HL-60 (cell line): Measurements from ENCODE around the gene KRTAP12-2.

Experiments
- POLR2AphosphoS5 ChIP-seq: IDR thresholded peaks from 2 replicates; pipeline ENCODE4 v1.6.1; 2012; ENCODE audit warnings: low read depth
- REST ChIP-seq: IDR thresholded peaks from 2 replicates; pipeline ENCODE4 v1.6.1; 2012; ENCODE audit warnings: low read depth; ENCODE audit not compliant: insufficient replicate concordance
- TF ChIP-seq, protein P1 (sequence below): IDR thresholded peaks from one replicate; pipeline ENCODE4 v1.5.1; 2011; ENCODE audit warnings: low read length, control low read depth, inconsistent platforms; ENCODE audit not compliant: insufficient read depth

DNA sequence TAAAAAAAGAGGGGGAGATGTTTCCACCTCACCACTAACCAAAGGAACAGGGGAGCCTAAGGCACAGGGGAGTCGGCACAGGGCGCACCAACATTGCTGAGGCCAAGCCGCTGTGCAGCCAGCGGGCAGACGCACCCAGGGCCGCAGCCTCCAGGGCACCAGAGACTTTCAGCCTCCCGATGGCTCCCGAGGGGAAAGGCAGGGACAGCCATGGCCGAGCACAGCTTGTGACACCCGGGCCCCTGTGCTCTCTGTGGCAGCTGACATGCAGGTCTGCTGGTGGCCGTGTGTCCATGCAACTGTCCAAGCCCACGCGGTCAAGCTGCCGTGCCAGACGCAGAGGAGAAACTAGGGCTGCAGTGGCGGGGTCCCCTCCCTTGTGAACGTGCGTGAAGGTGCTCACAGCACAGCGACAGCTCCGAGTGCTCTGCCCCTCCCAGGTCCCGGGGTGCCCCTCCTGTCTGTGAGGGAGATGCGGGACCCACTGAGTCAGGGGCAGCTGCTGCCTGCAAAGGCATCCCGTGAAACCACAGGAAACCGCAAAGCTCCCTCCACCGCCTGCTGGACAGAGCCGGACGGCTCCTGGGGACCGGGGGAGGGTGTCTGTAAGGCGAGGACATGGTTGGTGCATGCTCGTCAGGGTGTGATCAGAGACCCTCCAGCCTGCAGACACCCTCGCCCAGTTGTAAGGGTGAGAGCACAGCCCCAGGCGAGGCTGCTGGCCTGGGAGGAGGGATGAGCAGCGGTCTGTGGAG lies 18.0 kb downstream of the KRTAP12-2 start:
- TF ChIP-seq, protein P1, sequence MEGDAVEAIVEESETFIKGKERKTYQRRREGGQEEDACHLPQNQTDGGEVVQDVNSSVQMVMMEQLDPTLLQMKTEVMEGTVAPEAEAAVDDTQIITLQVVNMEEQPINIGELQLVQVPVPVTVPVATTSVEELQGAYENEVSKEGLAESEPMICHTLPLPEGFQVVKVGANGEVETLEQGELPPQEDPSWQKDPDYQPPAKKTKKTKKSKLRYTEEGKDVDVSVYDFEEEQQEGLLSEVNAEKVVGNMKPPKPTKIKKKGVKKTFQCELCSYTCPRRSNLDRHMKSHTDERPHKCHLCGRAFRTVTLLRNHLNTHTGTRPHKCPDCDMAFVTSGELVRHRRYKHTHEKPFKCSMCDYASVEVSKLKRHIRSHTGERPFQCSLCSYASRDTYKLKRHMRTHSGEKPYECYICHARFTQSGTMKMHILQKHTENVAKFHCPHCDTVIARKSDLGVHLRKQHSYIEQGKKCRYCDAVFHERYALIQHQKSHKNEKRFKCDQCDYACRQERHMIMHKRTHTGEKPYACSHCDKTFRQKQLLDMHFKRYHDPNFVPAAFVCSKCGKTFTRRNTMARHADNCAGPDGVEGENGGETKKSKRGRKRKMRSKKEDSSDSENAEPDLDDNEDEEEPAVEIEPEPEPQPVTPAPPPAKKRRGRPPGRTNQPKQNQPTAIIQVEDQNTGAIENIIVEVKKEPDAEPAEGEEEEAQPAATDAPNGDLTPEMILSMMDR: no peak
- no peak for TF ChIP-seq REST
- TF ChIP-seq POLR2AphosphoS5: no peak
